GM19397 (cell line): ENCODE results near the gene CAMTA1.

Experiments
- ATAC-seq: cut with Tn5 transposase; IDR thresholded peaks from one replicate; pipeline ENCODE4 v1.9.1; 2021; ENCODE audit warnings: mild to moderate bottlenecking, moderate library complexity; ENCODE audit not compliant: unreplicated experiment

CAMTA1 gene

GRCh38 chr1:7221826-7222694 is 436.8 kb downstream of the CAMTA1 start:
- no peak for ATAC-seq

GRCh38 chr1:7222695-7223015 is 437.4 kb downstream of the CAMTA1 start:
- ATAC-seq = no peak

GRCh38 chr1:7223334-7224080 is 438.3 kb downstream of the CAMTA1 start:
- ATAC-seq = no peak

- no peak for ATAC-seq
Measured at GRCh38 chr1:7224081-7224534, 438.9 kb downstream of the CAMTA1 start.

- ATAC-seq = no peak
Measured at GRCh38 chr1:7224644-7225043, 439.4 kb downstream of the CAMTA1 start.

- no peak for ATAC-seq
Measured at GRCh38 chr1:7225711-7226505, 440.7 kb downstream of the CAMTA1 start.

GRCh38 chr1:7227654-7228053 is 442.4 kb downstream of the CAMTA1 start:
- no peak for ATAC-seq

- no peak for ATAC-seq
Measured at GRCh38 chr1:7228252-7228961, 443.2 kb downstream of the CAMTA1 start.

GRCh38 chr1:7229186-7229585 is 443.9 kb downstream of the CAMTA1 start:
- ATAC-seq = no peak

GRCh38 chr1:7229696-7230631 is 444.7 kb downstream of the CAMTA1 start:
- ATAC-seq = no peak

GRCh38 chr1:7232441-7233236 is 447.4 kb downstream of the CAMTA1 start:
- no peak for ATAC-seq

- no peak for ATAC-seq
Measured at GRCh38 chr1:7233237-7233540, 447.9 kb downstream of the CAMTA1 start.

- no peak for ATAC-seq
Measured at GRCh38 chr1:7233646-7234470, 448.6 kb downstream of the CAMTA1 start.

- no peak for ATAC-seq
Measured at GRCh38 chr1:7234471-7234755, 449.2 kb downstream of the CAMTA1 start.

- ATAC-seq = no peak
Measured at GRCh38 chr1:7235871-7236517, 450.7 kb downstream of the CAMTA1 start.

- ATAC-seq = no peak
Measured at GRCh38 chr1:7236844-7237515, 451.7 kb downstream of the CAMTA1 start.

GRCh38 chr1:7247158-7247557 is 461.9 kb downstream of the CAMTA1 start:
- ATAC-seq = no peak
